HK-2 (cell line): Measurements from ENCODE around the gene MIA2.
"Not testable (repeated sequence)": the region's sequence is repeated elsewhere in the genome, so short reads cannot be mapped to it uniquely, and the experiment has no call there.

Experiments used
- DNase-seq: peaks from one replicate; pipeline ENCODE4 v3.0.0-alpha.2; 2018; ENCODE audit not compliant: unreplicated experiment

The MIA2 gene

GRCh38 chr14:39233680-39234326 is at the start of gene MIA2:
Gene MIA2 (plus strand): TSS chr14:39233915. CDS start chr14:39234115, 200 bp downstream.
- DNase-seq, result no peak

- DNase-seq, result no peak
Observed at GRCh38 chr14:39184628-39185255, 49.0 kb upstream of the MIA2 start.

- DNase-seq, result no peak
Observed at GRCh38 chr14:39185256-39186049, 48.3 kb upstream of the MIA2 start.

- DNase-seq, result no peak
Observed at GRCh38 chr14:39186941-39187525, 46.7 kb upstream of the MIA2 start.

GRCh38 chr14:39203659-39204606 is 29.8 kb upstream of the MIA2 start:
- DNase-seq, result no peak

- not testable (repeated sequence) for DNase-seq
Observed at GRCh38 chr14:39207430-39207829, 26.3 kb upstream of the MIA2 start.

GRCh38 chr14:39211109-39211741 is 22.5 kb upstream of the MIA2 start:
- no peak for DNase-seq

GRCh38 chr14:39212034-39212433 is 21.7 kb upstream of the MIA2 start:
- no peak for DNase-seq

GRCh38 chr14:39212693-39213092 is 21.0 kb upstream of the MIA2 start:
- no peak for DNase-seq

GRCh38 chr14:39217214-39217879 is 16.4 kb upstream of the MIA2 start:
- DNase-seq, result no peak

GRCh38 chr14:39218171-39218769 is 15.4 kb upstream of the MIA2 start:
- no peak for DNase-seq

- DNase-seq, result no peak
Observed at GRCh38 chr14:39219075-39219499, 14.6 kb upstream of the MIA2 start.

- not testable (repeated sequence) for DNase-seq
Observed at GRCh38 chr14:39220473-39220872, 13.2 kb upstream of the MIA2 start.

- no peak for DNase-seq
Observed at GRCh38 chr14:39228044-39228443, 5.7 kb upstream of the MIA2 start.

- DNase-seq, result no peak
Observed at GRCh38 chr14:39228509-39229221, 5.0 kb upstream of the MIA2 start.

GRCh38 chr14:39229222-39229543 is 4.5 kb upstream of the MIA2 start:
- DNase-seq, result no peak

- DNase-seq, result no peak
Observed at GRCh38 chr14:39229601-39230110, 4.1 kb upstream of the MIA2 start.

GRCh38 chr14:39230416-39231035 is 3.2 kb upstream of the MIA2 start:
- no peak for DNase-seq
